HEK293 (cell line): ENCODE measurements around the gene CCDC149.

ENCODE experiments used
- CTCF ChIP-seq: fragments of 450-650 bp; formaldehyde crosslinking; IDR thresholded peaks from 2 replicates; pipeline ENCODE4 v1.5.1; 2016; ENCODE audit warnings: missing biosample characterization, missing genetic modification characterization
- HOXD13 ChIP-seq: sonication (generic); formaldehyde crosslinking; IDR thresholded peaks from 2 replicates; pipeline ENCODE4 v1.8.0; 2022; ENCODE audit warnings: missing genetic modification reagents, borderline replicate concordance
- SCRT2 ChIP-seq: fragments of 450-650 bp; formaldehyde crosslinking; IDR thresholded peaks from 2 replicates; pipeline ENCODE4 v1.5.1; 2016; ENCODE audit warnings: missing biosample characterization, missing genetic modification characterization
- ZNF121 ChIP-seq: fragments of 450-650 bp; formaldehyde crosslinking; IDR thresholded peaks from 2 replicates; pipeline ENCODE4 v1.5.1; 2016; ENCODE audit warnings: missing biosample characterization, missing genetic modification characterization
- ZNF174 ChIP-seq: fragments of 450-650 bp; formaldehyde crosslinking; IDR thresholded peaks from 2 replicates; pipeline ENCODE4 v1.5.0; 2017; ENCODE audit warnings: missing biosample characterization, mild to moderate bottlenecking, missing genetic modification characterization
- ZNF362 ChIP-seq: fragments of 450-650 bp; formaldehyde crosslinking; IDR thresholded peaks from 2 replicates; pipeline ENCODE4 v1.5.1; 2016; ENCODE audit warnings: missing biosample characterization, missing genetic modification characterization
- ZNF394 ChIP-seq: fragments of 450-650 bp; formaldehyde crosslinking; IDR thresholded peaks from 2 replicates; pipeline ENCODE4 v1.5.1; 2016; ENCODE audit warnings: missing biosample characterization, missing genetic modification characterization, mild to moderate bottlenecking, moderate library complexity, borderline replicate concordance
- ZNF433 ChIP-seq: fragments of 450-650 bp; formaldehyde crosslinking; IDR thresholded peaks from 2 replicates; pipeline ENCODE4 v1.5.1; 2016; ENCODE audit warnings: missing biosample characterization, missing genetic modification characterization, low read depth
- ZNF571 ChIP-seq: fragments of 450-650 bp; formaldehyde crosslinking; IDR thresholded peaks from 2 replicates; pipeline ENCODE4 v1.5.0; 2017; ENCODE audit warnings: missing biosample characterization, missing genetic modification characterization
- ZNF621 ChIP-seq: fragments of 450-650 bp; formaldehyde crosslinking; IDR thresholded peaks from 2 replicates; pipeline ENCODE4 v1.5.1; 2017; ENCODE audit warnings: missing biosample characterization, missing genetic modification characterization
- ZNF707 ChIP-seq: fragments of 450-650 bp; formaldehyde crosslinking; IDR thresholded peaks from 2 replicates; pipeline ENCODE4 v1.5.1; 2016; ENCODE audit warnings: missing biosample characterization, missing genetic modification characterization
- ZNF785 ChIP-seq: fragments of 450-650 bp; formaldehyde crosslinking; IDR thresholded peaks from 2 replicates; pipeline ENCODE4 v1.5.1; 2016; ENCODE audit warnings: missing biosample characterization, missing genetic modification characterization

GRCh38 chr4:24894243-24894642 is 18.6 kb downstream of the CCDC149 start:
- TF ChIP-seq ZNF362 (tag by site-specific recombination) (no peak), CTCF (tag by site-specific recombination) (no peak), ZNF433 (tag by site-specific recombination) (no peak), ZNF707 (tag by site-specific recombination) (no peak), ZNF121 (tag by site-specific recombination) (no peak), ZNF785 (no peak), HOXD13 (CRISPR knock-in tag) (no peak), ZNF174 (tag by site-specific recombination) (no peak), ZNF571 (tag by site-specific recombination) (no peak), ZNF621 (tag by site-specific recombination) (no peak), ZNF394 (tag by site-specific recombination) (no peak), SCRT2 (no peak)
